Measurements from ENCODE around the gene AGBL3.
"Not testable (repeated sequence)": the region's sequence is repeated elsewhere in the genome, so short reads cannot be mapped to it uniquely, and the experiment has no call there.

AGBL3 gene

DNA sequence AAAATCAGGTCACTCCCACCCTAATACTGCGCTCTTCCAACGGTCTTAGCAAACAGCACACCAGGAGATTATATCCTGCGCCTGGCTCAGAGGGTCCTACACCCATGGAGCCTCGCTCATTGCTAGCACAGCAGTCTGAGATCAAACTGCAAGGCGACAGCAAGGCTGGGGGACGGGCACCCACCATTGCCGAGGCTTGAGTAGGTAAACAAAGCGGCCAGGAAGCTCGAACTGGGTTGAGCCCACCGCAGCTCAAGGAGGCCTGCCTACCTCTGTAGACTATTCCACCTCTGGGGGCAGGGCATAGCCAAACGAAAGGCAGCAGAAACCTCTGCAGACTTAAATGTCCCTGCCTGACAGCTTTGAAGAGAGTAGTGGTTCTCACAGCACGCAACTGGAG is 80.7 kb downstream of the AGBL3 start:
- H3K4me1 ChIP-seq (ENCODE audit: insufficient read depth, low read length); H2AFZ ChIP-seq (ENCODE audit: low read depth, low read length); H3K36me3 ChIP-seq (ENCODE audit: insufficient read depth, low read length); H3K27me3 ChIP-seq (ENCODE audit: insufficient read depth, low read length); H3K4me3 ChIP-seq (ENCODE audit: low read length); H3K9me3 ChIP-seq (ENCODE audit: low read length): not testable (repeated sequence)

DNA sequence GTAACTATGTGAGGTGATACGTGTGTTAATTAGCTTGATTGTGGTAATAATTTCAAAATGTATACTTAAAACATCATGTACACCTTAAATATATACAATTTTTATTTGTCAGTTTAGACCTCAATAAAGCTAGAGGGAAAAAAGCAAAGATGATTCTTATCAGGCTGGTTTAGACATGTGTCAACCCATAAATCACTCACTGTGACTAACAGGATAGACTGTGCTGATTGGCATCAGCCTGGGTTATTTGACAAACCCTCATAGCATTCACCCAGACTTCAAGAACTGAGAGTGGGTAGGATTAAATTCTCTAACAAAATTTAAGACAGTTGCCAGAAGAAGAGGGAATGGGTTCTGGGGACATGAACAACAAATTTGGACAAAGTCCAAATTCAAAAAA is 87.8 kb downstream of the AGBL3 start:
- H3K4me3 ChIP-seq (ENCODE audit: low read length): no peak overlapping the region
- no peaks in the 10 kb centered on the region for H3K36me3 ChIP-seq (ENCODE audit: insufficient read depth, low read length)
- no peaks in the 10 kb centered on the region for H3K4me1 ChIP-seq (ENCODE audit: insufficient read depth, low read length)
- H3K27me3 ChIP-seq (ENCODE audit: insufficient read depth, low read length): no peaks in the 10 kb centered on the region
- H2AFZ ChIP-seq (ENCODE audit: low read depth, low read length): no peak overlapping the region
- no peaks in the 10 kb centered on the region for H3K9me3 ChIP-seq (ENCODE audit: low read length)

DNA sequence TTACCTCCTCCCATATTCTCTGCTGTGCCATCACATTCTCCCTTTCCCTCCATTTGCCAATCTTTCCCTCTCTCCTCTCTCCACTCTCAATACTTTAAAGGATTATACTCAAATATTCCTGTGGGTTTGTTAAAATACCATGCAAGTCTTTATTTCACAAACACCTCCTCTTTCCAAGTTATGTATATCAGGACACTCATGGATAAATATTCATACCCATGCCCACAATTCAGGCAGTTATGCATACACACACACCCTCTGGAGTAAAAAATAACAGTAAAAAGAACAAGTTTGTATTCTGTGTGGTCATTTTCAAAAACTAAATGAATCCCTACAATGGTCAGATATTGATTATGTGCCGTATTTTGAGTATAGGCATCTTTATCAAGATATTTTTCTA is 88.2 kb downstream of the AGBL3 start:
- Histone ChIP-seq H3K4me3 (ENCODE audit: low read length) (no peak overlapping the region), H3K4me1 (ENCODE audit: insufficient read depth, low read length) (no peaks in the 10 kb centered on the region), H3K9me3 (ENCODE audit: low read length) (no peaks in the 10 kb centered on the region), H3K27me3 (ENCODE audit: insufficient read depth, low read length) (no peaks in the 10 kb centered on the region), H2AFZ (ENCODE audit: low read depth, low read length) (no peak overlapping the region), H3K36me3 (ENCODE audit: insufficient read depth, low read length) (no peaks in the 10 kb centered on the region)

- no peaks in the 10 kb centered on the region for H3K27me3 ChIP-seq (ENCODE audit: insufficient read depth, low read length)
- H2AFZ ChIP-seq (ENCODE audit: low read depth, low read length): no peak overlapping the region
- H3K9me3 ChIP-seq (ENCODE audit: low read length): no peaks in the 10 kb centered on the region
- H3K36me3 ChIP-seq (ENCODE audit: insufficient read depth, low read length): no peaks in the 10 kb centered on the region
- no peaks in the 10 kb centered on the region for H3K4me1 ChIP-seq (ENCODE audit: insufficient read depth, low read length)
- no peak overlapping the region for H3K4me3 ChIP-seq (ENCODE audit: low read length)
Observed at GRCh38 chr7:135075716-135076115, 89.4 kb downstream of the AGBL3 start.

DNA sequence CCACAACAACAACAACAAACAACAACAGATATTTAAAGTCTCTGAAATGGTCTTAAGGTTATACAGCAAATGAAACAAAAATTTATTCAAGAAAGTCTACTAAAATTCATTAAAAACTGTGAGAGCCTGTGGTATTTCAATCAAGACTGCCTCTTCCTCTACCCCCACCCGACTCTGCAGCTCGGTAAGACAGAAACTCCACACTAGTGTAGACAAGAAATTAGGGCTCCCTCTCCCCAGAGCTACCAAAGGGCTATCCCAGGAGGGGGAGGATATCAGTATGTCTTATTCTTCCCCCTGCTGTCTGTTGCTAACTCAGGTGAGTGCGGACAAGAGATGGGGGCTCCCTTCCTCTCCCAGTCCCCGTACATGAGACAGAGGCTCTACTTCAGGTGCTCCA is 90.6 kb downstream of the AGBL3 start:
- no peak overlapping the region for H2AFZ ChIP-seq (ENCODE audit: low read depth, low read length)
- no peaks in the 10 kb centered on the region for H3K27me3 ChIP-seq (ENCODE audit: insufficient read depth, low read length)
- no peaks in the 10 kb centered on the region for H3K4me1 ChIP-seq (ENCODE audit: insufficient read depth, low read length)
- H3K4me3 ChIP-seq (ENCODE audit: low read length): no peak overlapping the region
- H3K36me3 ChIP-seq (ENCODE audit: insufficient read depth, low read length): no peaks in the 10 kb centered on the region
- no peaks in the 10 kb centered on the region for H3K9me3 ChIP-seq (ENCODE audit: low read length)

- Histone ChIP-seq H3K9me3 (ENCODE audit: low read length) (no peaks in the 10 kb centered on the region), H3K4me1 (ENCODE audit: insufficient read depth, low read length) (no peaks in the 10 kb centered on the region), H3K4me3 (ENCODE audit: low read length) (no peak overlapping the region), H3K36me3 (ENCODE audit: insufficient read depth, low read length) (no peaks in the 10 kb centered on the region), H3K27me3 (ENCODE audit: insufficient read depth, low read length) (no peaks in the 10 kb centered on the region), H2AFZ (ENCODE audit: low read depth, low read length) (no peak overlapping the region)
Observed at GRCh38 chr7:135077642-135078041, 91.3 kb downstream of the AGBL3 start.

GRCh38 chr7:135078051-135078450 is 91.7 kb downstream of the AGBL3 start:
- Histone ChIP-seq H3K27me3 (ENCODE audit: insufficient read depth, low read length) (no peaks in the 10 kb centered on the region), H3K4me1 (ENCODE audit: insufficient read depth, low read length) (no peaks in the 10 kb centered on the region), H3K36me3 (ENCODE audit: insufficient read depth, low read length) (no peaks in the 10 kb centered on the region), H3K9me3 (ENCODE audit: low read length) (no peaks in the 10 kb centered on the region), H3K4me3 (ENCODE audit: low read length) (no peak overlapping the region), H2AFZ (ENCODE audit: low read depth, low read length) (no peak overlapping the region)

DNA sequence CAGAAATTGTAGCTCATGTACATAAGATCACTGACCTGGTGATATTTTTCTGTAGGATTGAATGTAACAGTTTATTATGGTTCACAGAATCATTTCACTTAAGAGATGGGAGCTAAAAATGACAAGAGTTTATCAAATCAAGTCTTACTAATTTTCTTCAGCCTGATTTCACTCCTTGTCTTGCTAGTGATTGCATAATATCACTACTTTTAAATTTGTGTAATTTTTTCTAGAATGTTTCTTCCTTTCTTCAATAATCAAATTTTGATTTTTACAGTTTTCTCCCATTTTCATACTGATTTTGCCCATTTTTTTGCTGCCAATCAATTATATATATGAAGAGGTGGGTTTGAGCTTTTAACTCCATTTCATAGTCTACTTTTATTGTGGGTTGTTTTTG is 92.8 kb downstream of the AGBL3 start:
- no peaks in the 10 kb centered on the region for H3K36me3 ChIP-seq (ENCODE audit: insufficient read depth, low read length)
- H3K4me1 ChIP-seq (ENCODE audit: insufficient read depth, low read length): no peaks in the 10 kb centered on the region
- no peaks in the 10 kb centered on the region for H3K27me3 ChIP-seq (ENCODE audit: insufficient read depth, low read length)
- no peak overlapping the region for H2AFZ ChIP-seq (ENCODE audit: low read depth, low read length)
- no peak overlapping the region for H3K4me3 ChIP-seq (ENCODE audit: low read length)
- no peaks in the 10 kb centered on the region for H3K9me3 ChIP-seq (ENCODE audit: low read length)

- H3K4me3 ChIP-seq (ENCODE audit: low read length): no peak overlapping the region
- H3K9me3 ChIP-seq (ENCODE audit: low read length): no peaks in the 10 kb centered on the region
- H3K4me1 ChIP-seq (ENCODE audit: insufficient read depth, low read length): no peaks in the 10 kb centered on the region
- no peak overlapping the region for H2AFZ ChIP-seq (ENCODE audit: low read depth, low read length)
- no peaks in the 10 kb centered on the region for H3K27me3 ChIP-seq (ENCODE audit: insufficient read depth, low read length)
- no peaks in the 10 kb centered on the region for H3K36me3 ChIP-seq (ENCODE audit: insufficient read depth, low read length)
Observed at GRCh38 chr7:135083005-135083404, 96.7 kb downstream of the AGBL3 start.

DNA sequence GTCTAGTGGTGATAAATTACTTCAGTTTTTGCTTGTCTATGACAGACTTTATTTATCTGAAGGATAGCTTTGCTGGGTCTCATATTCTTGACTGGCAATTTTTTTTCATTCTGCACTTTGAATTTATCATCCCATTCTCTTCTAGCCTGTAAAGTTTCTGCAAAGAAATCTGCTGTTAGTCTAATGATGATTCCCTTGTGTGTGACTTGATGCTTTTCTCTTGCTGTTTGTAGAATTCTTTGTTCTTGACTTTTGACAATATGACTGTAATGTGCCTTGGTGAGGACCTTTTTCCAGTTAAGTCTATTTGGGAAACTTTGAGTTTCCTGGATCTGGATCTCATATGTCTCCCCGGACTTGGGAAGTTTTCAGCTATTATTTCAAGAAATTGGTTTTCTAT is 102.3 kb downstream of the AGBL3 start:
- Histone ChIP-seq H3K27me3 (ENCODE audit: insufficient read depth, low read length) (no peaks in the 10 kb centered on the region), H3K4me1 (ENCODE audit: insufficient read depth, low read length) (no peaks in the 10 kb centered on the region), H2AFZ (ENCODE audit: low read depth, low read length) (no peak overlapping the region), H3K9me3 (ENCODE audit: low read length) (peaks cover 8% of the 10 kb centered on the region), H3K4me3 (ENCODE audit: low read length) (no peak overlapping the region), H3K36me3 (ENCODE audit: insufficient read depth, low read length) (no peaks in the 10 kb centered on the region)

DNA sequence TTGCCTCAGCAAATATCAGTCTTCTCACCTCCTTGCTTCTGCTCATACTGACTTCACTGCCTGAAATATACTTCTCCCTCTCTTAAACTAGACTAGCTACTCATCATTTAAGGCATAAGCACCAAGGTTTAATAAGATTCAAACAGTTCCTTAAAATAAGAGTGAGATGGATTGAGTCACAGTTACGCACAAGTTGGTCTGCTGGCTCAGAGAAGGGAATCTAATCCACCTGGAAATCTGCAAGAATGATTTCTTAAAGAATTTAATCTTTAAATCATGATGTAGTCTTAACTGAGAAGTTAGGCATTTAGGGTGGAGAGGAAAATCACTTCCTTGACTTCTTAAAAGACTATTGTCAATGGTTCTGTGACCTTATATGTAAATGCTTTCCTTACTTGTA is 105.4 kb downstream of the AGBL3 start:
- H3K27me3 ChIP-seq (ENCODE audit: insufficient read depth, low read length): no peaks in the 10 kb centered on the region
- H2AFZ ChIP-seq (ENCODE audit: low read depth, low read length): no peak overlapping the region
- H3K4me3 ChIP-seq (ENCODE audit: low read length): no peak overlapping the region
- peaks cover 8% of the 10 kb centered on the region for H3K9me3 ChIP-seq (ENCODE audit: low read length)
- no peaks in the 10 kb centered on the region for H3K4me1 ChIP-seq (ENCODE audit: insufficient read depth, low read length)
- H3K36me3 ChIP-seq (ENCODE audit: insufficient read depth, low read length): no peaks in the 10 kb centered on the region

GRCh38 chr7:135094472-135095237 is 108.3 kb downstream of the AGBL3 start:
- Histone ChIP-seq H3K9me3 (ENCODE audit: low read length) (peaks cover 5% of the 10 kb centered on the region), H3K4me1 (ENCODE audit: insufficient read depth, low read length) (no peaks in the 10 kb centered on the region), H3K4me3 (ENCODE audit: low read length) (no peak overlapping the region), H3K27me3 (ENCODE audit: insufficient read depth, low read length) (no peaks in the 10 kb centered on the region), H2AFZ (ENCODE audit: low read depth, low read length) (no peak overlapping the region), H3K36me3 (ENCODE audit: insufficient read depth, low read length) (no peaks in the 10 kb centered on the region)

- no peak overlapping the region for H3K4me3 ChIP-seq (ENCODE audit: low read length)
- no peaks in the 10 kb centered on the region for H3K36me3 ChIP-seq (ENCODE audit: insufficient read depth, low read length)
- no peaks in the 10 kb centered on the region for H3K4me1 ChIP-seq (ENCODE audit: insufficient read depth, low read length)
- H2AFZ ChIP-seq (ENCODE audit: low read depth, low read length): no peak overlapping the region
- H3K9me3 ChIP-seq (ENCODE audit: low read length): peaks cover 2% of the 10 kb centered on the region
- no peaks in the 10 kb centered on the region for H3K27me3 ChIP-seq (ENCODE audit: insufficient read depth, low read length)
Observed at GRCh38 chr7:135095450-135095849, 109.1 kb downstream of the AGBL3 start.

- H3K9me3 ChIP-seq (ENCODE audit: low read length): no peaks in the 10 kb centered on the region
- H3K27me3 ChIP-seq (ENCODE audit: insufficient read depth, low read length): no peaks in the 10 kb centered on the region
- no peak overlapping the region for H3K4me3 ChIP-seq (ENCODE audit: low read length)
- no peaks in the 10 kb centered on the region for H3K36me3 ChIP-seq (ENCODE audit: insufficient read depth, low read length)
- no peaks in the 10 kb centered on the region for H3K4me1 ChIP-seq (ENCODE audit: insufficient read depth, low read length)
- no peak overlapping the region for H2AFZ ChIP-seq (ENCODE audit: low read depth, low read length)
Observed at GRCh38 chr7:135098391-135098790, 112.1 kb downstream of the AGBL3 start.
